Measurements from ENCODE around the gene THSD4. TPM values are rescaled to one million over a fixed set of nuclear protein-coding genes. Genes with fewer than 3 reads are reported as not detected.

Gene THSD4
- total and polyA plus RNA-seq, 2 donors (not counting 1 experiment from before 2014, with no cell fraction given), result 43.1 to 95.5 TPM

DNA sequence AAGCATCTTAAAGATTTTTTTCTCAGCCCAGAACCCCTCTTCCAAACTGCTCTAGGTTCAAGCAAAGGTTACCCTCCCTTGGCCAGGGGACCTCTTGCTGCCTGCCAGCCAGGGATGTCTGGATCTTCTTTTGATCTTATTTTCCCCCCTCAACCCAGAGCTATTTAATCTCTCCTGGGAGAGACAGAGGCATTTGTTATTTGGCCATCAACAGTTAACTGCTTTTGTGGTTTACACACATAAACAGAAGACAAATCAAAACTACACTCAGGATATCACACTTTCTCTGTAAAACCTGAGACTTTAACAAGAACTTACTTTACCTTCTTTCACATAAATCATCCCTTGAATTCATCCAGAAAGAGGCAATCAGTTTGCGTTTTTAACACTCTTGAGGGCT lies 272.5 kb downstream of the THSD4 start:
- H3K9ac ChIP-seq (ENCODE audit: insufficient read depth, low read length), result no peak overlapping the region
- H2AFZ ChIP-seq (ENCODE audit: low read length), result no peak overlapping the region
- no peaks in the 10 kb centered on the region for H3K9me3 ChIP-seq (ENCODE audit: control insufficient read depth, insufficient read depth, low read depth, low read length)
- no peak for DNase-seq (ENCODE audit: low read depth in 2 of 2)
- H3K27ac ChIP-seq (ENCODE audit: insufficient read depth, low read length), result no peak overlapping the region
- TF ChIP-seq, protein P1, sequence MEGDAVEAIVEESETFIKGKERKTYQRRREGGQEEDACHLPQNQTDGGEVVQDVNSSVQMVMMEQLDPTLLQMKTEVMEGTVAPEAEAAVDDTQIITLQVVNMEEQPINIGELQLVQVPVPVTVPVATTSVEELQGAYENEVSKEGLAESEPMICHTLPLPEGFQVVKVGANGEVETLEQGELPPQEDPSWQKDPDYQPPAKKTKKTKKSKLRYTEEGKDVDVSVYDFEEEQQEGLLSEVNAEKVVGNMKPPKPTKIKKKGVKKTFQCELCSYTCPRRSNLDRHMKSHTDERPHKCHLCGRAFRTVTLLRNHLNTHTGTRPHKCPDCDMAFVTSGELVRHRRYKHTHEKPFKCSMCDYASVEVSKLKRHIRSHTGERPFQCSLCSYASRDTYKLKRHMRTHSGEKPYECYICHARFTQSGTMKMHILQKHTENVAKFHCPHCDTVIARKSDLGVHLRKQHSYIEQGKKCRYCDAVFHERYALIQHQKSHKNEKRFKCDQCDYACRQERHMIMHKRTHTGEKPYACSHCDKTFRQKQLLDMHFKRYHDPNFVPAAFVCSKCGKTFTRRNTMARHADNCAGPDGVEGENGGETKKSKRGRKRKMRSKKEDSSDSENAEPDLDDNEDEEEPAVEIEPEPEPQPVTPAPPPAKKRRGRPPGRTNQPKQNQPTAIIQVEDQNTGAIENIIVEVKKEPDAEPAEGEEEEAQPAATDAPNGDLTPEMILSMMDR (conservative IDR thresholded peaks at IDR 0.05 in 1 of 2, IDR thresholded peaks at IDR 0.05 in 1 of 2; ENCODE audit: low read depth in 1 of 2, low read length in 2 of 2), result no peak
- H3K36me3 ChIP-seq (ENCODE audit: control insufficient read depth, insufficient read depth, low read length), result no peaks in the 10 kb centered on the region
- no peaks in the 10 kb centered on the region for H3K27me3 ChIP-seq (ENCODE audit: control insufficient read depth, insufficient read depth, low read length)
- peaks cover 10% of the 10 kb centered on the region for H3K4me1 ChIP-seq (ENCODE audit: control insufficient read depth, extremely low read depth, insufficient read depth, low read length)
- H4K20me1 ChIP-seq (ENCODE audit: control insufficient read depth, extremely low read depth, insufficient read depth, low read length), result no peaks in the 10 kb centered on the region
- no peak overlapping the region for H3K4me2 ChIP-seq (ENCODE audit: extremely low read depth, insufficient read depth, low read length)
- H3K4me3 ChIP-seq (replicated peaks in 1 of 4; ENCODE audit: control extremely low read depth in 1 of 4, insufficient read depth in 1 of 4, low read depth in 3 of 4, low read length in 4 of 4), result no peak overlapping the region
- H3K79me2 ChIP-seq (ENCODE audit: control insufficient read depth, insufficient read depth, low read length), result no peaks in the 10 kb centered on the region

- TF ChIP-seq, protein P1 (conservative IDR thresholded peaks at IDR 0.05 in 1 of 2, IDR thresholded peaks at IDR 0.05 in 1 of 2; ENCODE audit: low read depth in 1 of 2, low read length in 2 of 2), result no peak
- TF ChIP-seq EZH2 (IDR thresholded peaks at IDR 0.05; ENCODE audit: low read length, missing control alignments), result no peak
- Histone ChIP-seq H3K27ac (ENCODE audit: insufficient read depth, low read length) (no peak overlapping the region), H4K20me1 (ENCODE audit: control insufficient read depth, extremely low read depth, insufficient read depth, low read length) (no peaks in the 10 kb centered on the region), H3K36me3 (ENCODE audit: control insufficient read depth, insufficient read depth, low read length) (no peaks in the 10 kb centered on the region), H3K79me2 (ENCODE audit: control insufficient read depth, insufficient read depth, low read length) (no peaks in the 10 kb centered on the region), H3K9me3 (ENCODE audit: control insufficient read depth, insufficient read depth, low read depth, low read length) (no peaks in the 10 kb centered on the region), H3K4me1 (ENCODE audit: control insufficient read depth, extremely low read depth, insufficient read depth, low read length) (peaks cover 5% of the 10 kb centered on the region), H3K4me3 (replicated peaks in 1 of 4; ENCODE audit: control extremely low read depth in 1 of 4, insufficient read depth in 1 of 4, low read depth in 3 of 4, low read length in 4 of 4) (no peak overlapping the region), H3K4me2 (ENCODE audit: extremely low read depth, insufficient read depth, low read length) (no peak overlapping the region), H3K9ac (ENCODE audit: insufficient read depth, low read length) (no peak overlapping the region), H3K27me3 (ENCODE audit: control insufficient read depth, insufficient read depth, low read length) (no peaks in the 10 kb centered on the region), H2AFZ (ENCODE audit: low read length) (no peak overlapping the region)
- no peak for DNase-seq (ENCODE audit: low read depth in 2 of 2)
These were observed 274.8 kb downstream of the THSD4 start for GRCh38 chr15:71390096-71390495.

DNA sequence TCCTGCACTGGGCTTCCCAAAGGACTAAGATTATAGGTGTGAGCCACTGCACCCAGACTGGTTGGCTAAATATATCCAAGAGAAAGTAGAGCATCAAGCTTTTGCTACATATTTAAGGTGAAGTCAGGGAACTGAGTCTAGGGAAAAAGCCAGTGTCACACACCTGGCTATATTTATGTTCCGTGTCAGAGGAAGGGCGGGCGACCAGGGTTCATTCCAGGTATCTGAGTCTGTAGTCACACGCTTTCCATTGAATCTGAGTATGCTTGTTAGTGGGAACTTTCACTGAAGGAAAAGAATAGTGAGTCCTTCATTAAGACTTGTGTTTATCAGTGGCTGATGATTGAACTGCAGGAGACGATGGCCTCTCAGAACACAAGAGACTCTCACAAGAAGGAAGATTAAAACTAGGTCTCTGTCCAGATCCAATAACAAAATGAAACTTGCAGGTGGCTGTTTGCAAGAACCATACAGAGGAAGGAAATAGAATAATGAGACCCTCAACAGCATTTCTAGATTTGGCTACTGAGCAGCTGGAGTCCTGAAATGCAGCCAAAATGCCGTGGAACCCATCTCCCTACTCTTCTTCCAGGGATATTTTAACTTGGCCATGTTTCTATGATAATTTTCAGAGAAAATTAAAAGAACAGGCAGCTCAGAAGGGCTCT lies 276.3 kb downstream of the THSD4 start:
- Histone ChIP-seq H3K36me3 (ENCODE audit: control insufficient read depth, insufficient read depth, low read length) (no peaks in the 10 kb centered on the region), H3K27ac (ENCODE audit: insufficient read depth, low read length) (no peak overlapping the region), H3K9ac (ENCODE audit: insufficient read depth, low read length) (no peak overlapping the region), H4K20me1 (ENCODE audit: control insufficient read depth, extremely low read depth, insufficient read depth, low read length) (no peaks in the 10 kb centered on the region), H2AFZ (ENCODE audit: low read length) (no peak overlapping the region), H3K27me3 (ENCODE audit: control insufficient read depth, insufficient read depth, low read length) (no peaks in the 10 kb centered on the region), H3K79me2 (ENCODE audit: control insufficient read depth, insufficient read depth, low read length) (no peaks in the 10 kb centered on the region), H3K9me3 (ENCODE audit: control insufficient read depth, insufficient read depth, low read depth, low read length) (no peaks in the 10 kb centered on the region), H3K4me2 (ENCODE audit: extremely low read depth, insufficient read depth, low read length) (no peak overlapping the region), H3K4me1 (ENCODE audit: control insufficient read depth, extremely low read depth, insufficient read depth, low read length) (no peaks in the 10 kb centered on the region), H3K4me3 (replicated peaks in 1 of 4; ENCODE audit: control extremely low read depth in 1 of 4, insufficient read depth in 1 of 4, low read depth in 3 of 4, low read length in 4 of 4) (no peak overlapping the region)
- no peak for TF ChIP-seq EZH2 (IDR thresholded peaks at IDR 0.05; ENCODE audit: low read length, missing control alignments)
- TF ChIP-seq, protein P1 (conservative IDR thresholded peaks at IDR 0.05 in 1 of 2, IDR thresholded peaks at IDR 0.05 in 1 of 2; ENCODE audit: low read depth in 1 of 2, low read length in 2 of 2), result no peak
- DNase-seq (ENCODE audit: low read depth in 2 of 2), result no peak

Measured in fibroblast of lung (primary cell).